HepG2 (cell line): ENCODE measurements around the gene NOP9. TPM values are rescaled to one million over a fixed set of nuclear protein-coding genes. Genes with fewer than 3 reads are reported as not detected.

ENCODE experiments used
- CBX1 ChIP-seq: IDR thresholded peaks from one replicate; pipeline ENCODE4 v1.6.1; 2016; ENCODE audit warnings: antibody characterized with exemption, low read depth
- CHCHD3 ChIP-seq: sonication (generic); formaldehyde crosslinking; IDR thresholded peaks from 2 replicates; pipeline ENCODE4 v1.8.0; 2022; ENCODE audit warnings: mild to moderate bottlenecking, missing genetic modification reagents, moderate library complexity
- DPF2 ChIP-seq: sonication (generic); formaldehyde crosslinking; IDR thresholded peaks from 2 replicates; pipeline ENCODE4 v1.4.0; 2020; ENCODE audit warnings: mild to moderate bottlenecking, low read depth, missing genetic modification reagents, borderline replicate concordance
- EZH2 ChIP-seq: conservative IDR thresholded peaks from 2 replicates; pipeline ENCODE4 v1.6.1; 2012; ENCODE audit warnings: mild to moderate bottlenecking, low read depth, low read length, moderate library complexity
- FUBP1 ChIP-seq: sonication (generic); formaldehyde crosslinking; IDR thresholded peaks from 2 replicates; pipeline ENCODE4 v1.5.1; 2020; ENCODE audit warnings: missing genetic modification reagents, mild to moderate bottlenecking, borderline replicate concordance
- GATA4 ChIP-seq: sonication (generic); IDR thresholded peaks from 2 replicates; pipeline ENCODE4 v1.6.1; 2016; ENCODE audit warnings: antibody characterized with exemption, low read depth, borderline replicate concordance
- ISL2 ChIP-seq: sonication (generic); formaldehyde crosslinking; IDR thresholded peaks from 2 replicates; pipeline ENCODE4 v1.5.0; 2020; ENCODE audit warnings: missing genetic modification reagents
- KDM1A ChIP-seq: IDR thresholded peaks from 2 replicates; pipeline ENCODE4 v1.6.1; 2016; ENCODE audit warnings: missing compliant biosample characterization
- KLF9 ChIP-seq: IDR thresholded peaks from 2 replicates; pipeline ENCODE4 v1.6.1; 2016; ENCODE audit warnings: low read depth
- MED13 ChIP-seq: sonication (generic); formaldehyde crosslinking; IDR thresholded peaks from 2 replicates; pipeline ENCODE4 v1.5.0; 2020; ENCODE audit warnings: missing genetic modification reagents
- MIER2 ChIP-seq: IDR thresholded peaks from 2 replicates; pipeline ENCODE4 v1.6.1; 2016; ENCODE audit warnings: missing biosample characterization, missing genetic modification reagents
- MTA3 ChIP-seq: sonication (generic); formaldehyde crosslinking; IDR thresholded peaks from 2 replicates; pipeline ENCODE4 v1.4.0; 2020; ENCODE audit warnings: missing genetic modification reagents
- MYC ChIP-seq: sonication (generic); formaldehyde crosslinking; IDR thresholded peaks from 2 replicates; pipeline ENCODE4 v1.9.0; 2021; ENCODE audit warnings: missing genetic modification reagents, borderline replicate concordance
- NFIB ChIP-seq: sonication (generic); formaldehyde crosslinking; IDR thresholded peaks from 2 replicates; pipeline ENCODE4 v1.9.0; 2021; ENCODE audit warnings: missing genetic modification reagents, mild to moderate bottlenecking, borderline replicate concordance
- NFIC ChIP-seq: IDR thresholded peaks from 2 replicates; pipeline ENCODE4 v1.6.1; 2012; ENCODE audit warnings: mild to moderate bottlenecking, low read length, inconsistent platforms
- POLR2AphosphoS5 ChIP-seq: IDR thresholded peaks from 2 replicates; pipeline ENCODE4 v1.6.1; 2012; ENCODE audit warnings: low read depth, low read length
- RBFOX2 ChIP-seq: fragments of 200-400 bp; formaldehyde crosslinking; IDR thresholded peaks from 2 replicates; pipeline ENCODE4 v1.6.1; 2017; ENCODE audit warnings: low read depth, mild to moderate bottlenecking, low read length
- SCMH1 ChIP-seq: sonication (generic); formaldehyde crosslinking; IDR thresholded peaks from 2 replicates; pipeline ENCODE4 v1.9.0; 2021; ENCODE audit warnings: missing genetic modification reagents, mild to moderate bottlenecking, borderline replicate concordance
- SOX6 ChIP-seq, 2 experiments: fragments of 450-650 bp in 1 of 2; sonication (generic) in 1 of 2; formaldehyde crosslinking in 1 of 2; IDR thresholded peaks; 2 replicates each; pipeline versions ENCODE4 v1.4.0 to v1.6.1; 2017 to 2020; ENCODE audit warnings: antibody characterized with exemption in 1 of 2, mild to moderate bottlenecking in 1 of 2, missing genetic modification reagents in 1 of 2
- TBX2 ChIP-seq: sonication (generic); formaldehyde crosslinking; IDR thresholded peaks from 2 replicates; pipeline ENCODE4 v1.5.0; 2020; ENCODE audit warnings: missing genetic modification reagents, mild to moderate bottlenecking, borderline replicate concordance
- ZBTB7B ChIP-seq: sonication (generic); formaldehyde crosslinking; IDR thresholded peaks from 2 replicates; pipeline ENCODE4 v1.4.0; 2020; ENCODE audit warnings: missing genetic modification reagents
- ZFP1 ChIP-seq: IDR thresholded peaks from 2 replicates; pipeline ENCODE4 v1.6.1; 2016
- ZFP41 ChIP-seq: sonication (generic); formaldehyde crosslinking; IDR thresholded peaks from 2 replicates; pipeline ENCODE4 v1.4.0; 2020; ENCODE audit warnings: mild to moderate bottlenecking, missing genetic modification reagents, borderline replicate concordance
- ZNF569 ChIP-seq: sonication (generic); formaldehyde crosslinking; IDR thresholded peaks from 2 replicates; pipeline ENCODE4 v1.5.0; 2020; ENCODE audit warnings: mild to moderate bottlenecking, missing genetic modification reagents, moderate library complexity, borderline replicate concordance
- ZNF605 ChIP-seq: sonication (generic); formaldehyde crosslinking; IDR thresholded peaks from 2 replicates; pipeline ENCODE4 v1.8.0; 2022; ENCODE audit warnings: mild to moderate bottlenecking, missing genetic modification reagents
- ZNF777 ChIP-seq: sonication (generic); formaldehyde crosslinking; IDR thresholded peaks from 2 replicates; pipeline ENCODE4 v1.4.0; 2020; ENCODE audit warnings: missing genetic modification reagents
- polyA plus RNA-seq, 8 experiments: library from polyadenylated mRNA; depleted of rRNA in 3 of 8; stranded (reverse) in 7 of 8; unstranded in 1 of 8; fragments of >200 nt; fragmentation: Illumina TruSeq in 4 of 8; extraction: Trizol in 4 of 8; gene quantifications; 2 replicates each; pipeline versions ENCODE4 v1.2.1 to v1.2.3, GENCODE V29; 2011 to 2016; ENCODE audit warnings: low read depth in 4 of 8, missing spikeins in 1 of 8, mixed read lengths in 1 of 8; ENCODE audit not compliant: insufficient read depth in 1 of 8
- total RNA-seq, 5 experiments: library from RNA; depleted of rRNA; stranded (reverse); fragments of >200 nt; fragmentation: Illumina TruSeq; extraction: Trizol; gene quantifications; 2 replicates each; pipeline ENCODE4 v1.2.3, GENCODE V29; 2016; ENCODE audit warnings: low read depth in 1 of 5
- TF ChIP-seq, protein P1 (sequence below): IDR thresholded peaks from 2 replicates; pipeline ENCODE4 v1.6.1; 2016; ENCODE audit warnings: low read depth, missing genetic modification reagents, missing compliant biosample characterization

The NOP9 gene
- total and polyA plus RNA-seq, 2 of the 13 experiments (the other 11 are each of a cell fraction or from before 2014, with no cell fraction given), result 24.5 to 61.6 TPM

DNA sequence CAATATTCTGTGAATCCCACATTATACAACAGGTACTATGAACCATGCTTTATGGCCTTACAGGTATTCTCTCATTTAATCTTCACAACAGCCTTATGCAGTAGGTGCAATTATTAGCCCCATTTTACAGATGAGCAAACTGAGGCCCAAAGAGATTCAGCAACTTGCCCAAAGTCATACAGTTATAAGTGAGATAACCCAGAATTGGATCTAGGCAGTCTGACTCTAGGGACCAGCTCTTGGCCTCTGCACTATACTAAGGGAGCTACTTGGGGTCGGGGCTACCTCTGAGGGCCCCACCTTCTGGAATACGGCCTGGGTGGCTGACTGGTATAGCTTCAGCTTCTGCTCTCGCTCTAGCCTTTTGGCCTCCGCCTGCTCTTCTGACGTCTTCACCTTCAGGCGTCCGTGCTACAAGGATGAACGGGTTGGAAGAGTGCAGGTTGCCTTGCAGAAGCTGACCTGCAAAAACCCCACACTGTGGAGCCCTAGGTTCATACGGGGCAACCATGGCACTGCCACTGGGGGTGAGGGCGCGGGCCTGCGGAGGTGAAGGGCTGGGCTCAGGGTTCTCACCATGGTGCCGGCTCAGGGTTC, 29.0 kb upstream of the NOP9 start (continued):
- no peak for TF ChIP-seq GATA4
- no peak for TF ChIP-seq ZNF569 (CRISPR knock-in tag)
- no peak for TF ChIP-seq ZBTB7B (CRISPR knock-in tag)
- no peak for TF ChIP-seq CHCHD3 (CRISPR knock-in tag)
- TF ChIP-seq EZH2, result no peak
- TF ChIP-seq POLR2AphosphoS5, result no peak
- TF ChIP-seq DPF2 (CRISPR knock-in tag), result no peak
- TF ChIP-seq SOX6 (IDR thresholded peaks at IDR 0.05), result no peak
- no peak for TF ChIP-seq SOX6 (CRISPR knock-in tag; IDR thresholded peaks at IDR 0.05)
- no peak for TF ChIP-seq MIER2 (CRISPR knock-in tag)
- peak; percentile 96 for TF ChIP-seq KDM1A (CRISPR knock-in tag)
- TF ChIP-seq ISL2 (CRISPR knock-in tag), result no peak
- TF ChIP-seq ZFP1 (CRISPR knock-in tag), result no peak
- no peak for TF ChIP-seq RBFOX2
- TF ChIP-seq SCMH1 (CRISPR knock-in tag), result no peak
- no peak for TF ChIP-seq NFIC
- no peak for TF ChIP-seq ZNF777
- no peak for TF ChIP-seq ZFP41
- TF ChIP-seq TBX2 (CRISPR knock-in tag), result no peak
- no peak for TF ChIP-seq CBX1
- TF ChIP-seq MYC (CRISPR knock-in tag), result no peak
- TF ChIP-seq, protein P1, sequence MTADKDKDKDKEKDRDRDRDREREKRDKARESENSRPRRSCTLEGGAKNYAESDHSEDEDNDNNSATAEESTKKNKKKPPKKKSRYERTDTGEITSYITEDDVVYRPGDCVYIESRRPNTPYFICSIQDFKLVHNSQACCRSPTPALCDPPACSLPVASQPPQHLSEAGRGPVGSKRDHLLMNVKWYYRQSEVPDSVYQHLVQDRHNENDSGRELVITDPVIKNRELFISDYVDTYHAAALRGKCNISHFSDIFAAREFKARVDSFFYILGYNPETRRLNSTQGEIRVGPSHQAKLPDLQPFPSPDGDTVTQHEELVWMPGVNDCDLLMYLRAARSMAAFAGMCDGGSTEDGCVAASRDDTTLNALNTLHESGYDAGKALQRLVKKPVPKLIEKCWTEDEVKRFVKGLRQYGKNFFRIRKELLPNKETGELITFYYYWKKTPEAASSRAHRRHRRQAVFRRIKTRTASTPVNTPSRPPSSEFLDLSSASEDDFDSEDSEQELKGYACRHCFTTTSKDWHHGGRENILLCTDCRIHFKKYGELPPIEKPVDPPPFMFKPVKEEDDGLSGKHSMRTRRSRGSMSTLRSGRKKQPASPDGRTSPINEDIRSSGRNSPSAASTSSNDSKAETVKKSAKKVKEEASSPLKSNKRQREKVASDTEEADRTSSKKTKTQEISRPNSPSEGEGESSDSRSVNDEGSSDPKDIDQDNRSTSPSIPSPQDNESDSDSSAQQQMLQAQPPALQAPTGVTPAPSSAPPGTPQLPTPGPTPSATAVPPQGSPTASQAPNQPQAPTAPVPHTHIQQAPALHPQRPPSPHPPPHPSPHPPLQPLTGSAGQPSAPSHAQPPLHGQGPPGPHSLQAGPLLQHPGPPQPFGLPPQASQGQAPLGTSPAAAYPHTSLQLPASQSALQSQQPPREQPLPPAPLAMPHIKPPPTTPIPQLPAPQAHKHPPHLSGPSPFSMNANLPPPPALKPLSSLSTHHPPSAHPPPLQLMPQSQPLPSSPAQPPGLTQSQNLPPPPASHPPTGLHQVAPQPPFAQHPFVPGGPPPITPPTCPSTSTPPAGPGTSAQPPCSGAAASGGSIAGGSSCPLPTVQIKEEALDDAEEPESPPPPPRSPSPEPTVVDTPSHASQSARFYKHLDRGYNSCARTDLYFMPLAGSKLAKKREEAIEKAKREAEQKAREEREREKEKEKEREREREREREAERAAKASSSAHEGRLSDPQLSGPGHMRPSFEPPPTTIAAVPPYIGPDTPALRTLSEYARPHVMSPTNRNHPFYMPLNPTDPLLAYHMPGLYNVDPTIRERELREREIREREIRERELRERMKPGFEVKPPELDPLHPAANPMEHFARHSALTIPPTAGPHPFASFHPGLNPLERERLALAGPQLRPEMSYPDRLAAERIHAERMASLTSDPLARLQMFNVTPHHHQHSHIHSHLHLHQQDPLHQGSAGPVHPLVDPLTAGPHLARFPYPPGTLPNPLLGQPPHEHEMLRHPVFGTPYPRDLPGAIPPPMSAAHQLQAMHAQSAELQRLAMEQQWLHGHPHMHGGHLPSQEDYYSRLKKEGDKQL (CRISPR knock-in tag), result no peak
- no peak for TF ChIP-seq KLF9 (CRISPR knock-in tag)
- TF ChIP-seq MTA3, result no peak
- peak; percentile 31; the same call in 1 of the 2 replicates for TF ChIP-seq MED13
- peak; percentile 97; the same call in 1 of the 2 replicates for TF ChIP-seq FUBP1 (CRISPR knock-in tag)
- TF ChIP-seq NFIB (CRISPR knock-in tag), result no peak
- no peak for TF ChIP-seq ZNF605 (CRISPR knock-in tag)
